HepG2 (cell line): ENCODE measurements around the gene RERGL. TPM values are rescaled to one million over a fixed set of nuclear protein-coding genes. Genes with fewer than 3 reads are reported as not detected.

Experiments
- ATAC-seq: fragments of 200-7000 bp; cut with Tn5 transposase; 3 replicates; pipeline ENCODE4 v1.9.1; 2020; ENCODE audit warnings: mild to moderate bottlenecking, moderate library complexity
- BruUV-seq: library from RNA; stranded (reverse); fragments of 400-500 nt; replicated peaks from 2 replicates; lab custom pipeline; 2021; lab: Mats Ljungman, UMichigan
- CTCF ChIA-PET: fragments of 300-600 bp; formaldehyde crosslinking; extraction: SDS; loops from one replicate; lab custom pipeline; 2021; ENCODE audit warnings: low total read pairs, inconsistent platforms, low intra/inter-chr PET ratio; lab: Yijun Ruan, JAX
- POLR2A ChIA-PET: fragments of 350-600 bp; sonication (Branson Sonifier 250); formaldehyde crosslinking; loops from one replicate; lab custom pipeline; 2020; ENCODE audit warnings: antibody characterized with exemption, inconsistent platforms; lab: Yijun Ruan, JAX
- DNase-seq: peaks from one replicate; pipeline ENCODE4 v3.0.0-alpha.2; 2015; ENCODE audit warnings: low spot score
- FAIRE-seq: peaks from 3 replicates; lab custom pipeline; 2011; peaks lifted over from hg19 to GRCh38; lab: Jason Lieb, UNC
- H2AFZ ChIP-seq: one replicate; pipeline ENCODE4 v1.6.1; 2011; ENCODE audit warnings: low read length, inconsistent platforms
- H3K27ac ChIP-seq: fragments of 300-600 bp; 3 replicates; pipeline ENCODE4 v1.8.0; 2011; ENCODE audit warnings: mixed run types, mild to moderate bottlenecking, mixed read lengths, low read length, inconsistent platforms; ENCODE audit not compliant: insufficient read depth; ENCODE audit errors: extremely low read length
- H3K27me3 ChIP-seq, 2 experiments: fragments of 200-600 bp in 1 of 2; 2 replicates in 1 of 2; 3 replicates in 1 of 2; pipeline versions ENCODE4 v1.6.0 to v1.8.0; 2011; ENCODE audit warnings: low read length in 2 of 2, mild to moderate bottlenecking in 2 of 2, moderate library complexity in 2 of 2, inconsistent platforms in 1 of 2; ENCODE audit not compliant: insufficient read depth in 2 of 2, control insufficient read depth in 1 of 2
- H3K36me3 ChIP-seq, 2 experiments: fragments of 200-600 bp in 1 of 2; replicated peaks in 1 of 2; 2 replicates in 1 of 2; 3 replicates in 1 of 2; pipeline versions ENCODE4 v1.5.1 to v1.8.0; 2011; ENCODE audit warnings: low read length in 2 of 2, inconsistent platforms in 1 of 2; ENCODE audit not compliant: insufficient read depth in 2 of 2, control insufficient read depth in 1 of 2
- H3K4me1 ChIP-seq: 2 replicates; pipeline ENCODE4 v1.5.1; 2012; ENCODE audit warnings: low read length, inconsistent platforms; ENCODE audit not compliant: insufficient read depth
- H3K4me2 ChIP-seq: 2 replicates; pipeline ENCODE4 v1.6.0; 2011; ENCODE audit warnings: low read depth, low read length, inconsistent platforms
- H3K4me3 ChIP-seq, 3 experiments: fragments of 200-600 bp in 1 of 3; sonication (generic), shearing (Covaris generic) in 1 of 3; replicated peaks in 1 of 3; 2 replicates each; pipeline ENCODE4 v1.5.1; 2011 to 2016; ENCODE audit warnings: low read length in 3 of 3, inconsistent platforms in 2 of 3, low read depth in 2 of 3, mild to moderate bottlenecking in 2 of 3, control low read depth in 1 of 3, mixed read lengths in 1 of 3; ENCODE audit not compliant: insufficient read depth in 1 of 3
- H3K79me2 ChIP-seq: one replicate; pipeline ENCODE4 v1.6.1; 2011; ENCODE audit warnings: low read length, inconsistent platforms; ENCODE audit not compliant: insufficient read depth
- H3K9ac ChIP-seq: 2 replicates; pipeline ENCODE4 v1.6.0; 2011; ENCODE audit warnings: mild to moderate bottlenecking, low read depth, low read length, inconsistent platforms; ENCODE audit not compliant: insufficient read depth
- H3K9me3 ChIP-seq: 2 replicates; pipeline ENCODE4 v1.5.1; 2012; ENCODE audit warnings: mild to moderate bottlenecking, low read length
- H4K20me1 ChIP-seq: 2 replicates; pipeline ENCODE4 v1.6.0; 2011; ENCODE audit warnings: inconsistent platforms, mild to moderate bottlenecking, low read length, moderate library complexity; ENCODE audit not compliant: insufficient read depth
- CTCF ChIP-seq: sonication (generic); formaldehyde crosslinking; IDR thresholded peaks from 2 replicates; pipeline ENCODE4 v1.5.0; 2020; ENCODE audit warnings: mild to moderate bottlenecking, missing genetic modification reagents, moderate library complexity
- HOXA7 ChIP-seq: sonication (generic); formaldehyde crosslinking; IDR thresholded peaks from 2 replicates; pipeline ENCODE4 v1.8.1; 2022; ENCODE audit warnings: mild to moderate bottlenecking, missing genetic modification reagents, moderate library complexity
- PITX1 ChIP-seq: sonication (generic); formaldehyde crosslinking; IDR thresholded peaks from 2 replicates; pipeline ENCODE4 v1.5.1; 2020; ENCODE audit warnings: mild to moderate bottlenecking, missing genetic modification reagents
- RARA ChIP-seq: IDR thresholded peaks from 2 replicates; pipeline ENCODE4 v1.6.1; 2016; ENCODE audit warnings: missing genetic modification reagents, missing compliant biosample characterization
- REL ChIP-seq: sonication (generic); formaldehyde crosslinking; conservative IDR thresholded peaks from 2 replicates; pipeline ENCODE4 v1.8.0; 2022; ENCODE audit warnings: mild to moderate bottlenecking, missing genetic modification reagents, moderate library complexity
- SATB2 ChIP-seq: sonication (generic); formaldehyde crosslinking; IDR thresholded peaks from 2 replicates; pipeline ENCODE4 v1.5.0; 2020; ENCODE audit warnings: missing genetic modification reagents
- TARDBP ChIP-seq: sonication (generic); formaldehyde crosslinking; IDR thresholded peaks from 2 replicates; pipeline ENCODE4 v1.8.0; 2022; ENCODE audit warnings: mild to moderate bottlenecking, missing genetic modification reagents
- ZNF329 ChIP-seq: sonication (generic); formaldehyde crosslinking; IDR thresholded peaks from 2 replicates; pipeline ENCODE4 v1.9.0; 2021; ENCODE audit warnings: low read depth, mild to moderate bottlenecking, missing genetic modification reagents
- ZNF335 ChIP-seq: sonication (generic); formaldehyde crosslinking; IDR thresholded peaks from 2 replicates; pipeline ENCODE4 v1.4.0; 2020; ENCODE audit warnings: missing genetic modification reagents
- ZNF337 ChIP-seq: sonication (generic); formaldehyde crosslinking; IDR thresholded peaks from 2 replicates; pipeline ENCODE4 v1.5.1; 2020; ENCODE audit warnings: missing genetic modification reagents, low read depth, mild to moderate bottlenecking, borderline replicate concordance
- ZSCAN31 ChIP-seq: sonication (generic); formaldehyde crosslinking; IDR thresholded peaks from 2 replicates; pipeline ENCODE4 v1.5.0; 2020; ENCODE audit warnings: low read depth, mild to moderate bottlenecking, missing genetic modification reagents
- ZZZ3 ChIP-seq: sonication (generic); formaldehyde crosslinking; IDR thresholded peaks from 2 replicates; pipeline ENCODE4 v1.4.0; 2020; ENCODE audit warnings: missing genetic modification reagents, mild to moderate bottlenecking, borderline replicate concordance
- WGBS: methylation state at CpG from one replicate; pipeline ENCODE4 v1.1.6; 2017; ENCODE audit warnings: low lambda C conversion rate; 5-methylcytosine and 5-hydroxymethylcytosine counted together
- in situ Hi-C: cut with HindIII; loops from 2 replicates; pipeline ENCODE4 v1.10.0; 2017; ENCODE audit warnings: low pct_unique_long_range_greater_than_20kb; ENCODE audit not compliant: extremely low pct_ligation_motif_present
- intact Hi-C: fragments of 100-400 bp; cut with micrococcal nuclease; formaldehyde crosslinking; loops from one replicate; pipeline ENCODE4 v1.10.0; 2022; ENCODE audit not compliant: unreplicated experiment
- polyA plus RNA-seq, 8 experiments: library from polyadenylated mRNA; depleted of rRNA in 3 of 8; stranded (reverse) in 7 of 8; unstranded in 1 of 8; fragments of >200 nt; fragmentation: Illumina TruSeq in 4 of 8; extraction: Trizol in 4 of 8; gene quantifications; 2 replicates each; pipeline versions ENCODE4 v1.2.1 to v1.2.3, GENCODE V29; 2011 to 2016; ENCODE audit warnings: low read depth in 4 of 8, missing spikeins in 1 of 8, mixed read lengths in 1 of 8; ENCODE audit not compliant: insufficient read depth in 1 of 8
- total RNA-seq, 5 experiments: library from RNA; depleted of rRNA; stranded (reverse); fragments of >200 nt; fragmentation: Illumina TruSeq; extraction: Trizol; gene quantifications; 2 replicates each; pipeline ENCODE4 v1.2.3, GENCODE V29; 2016; ENCODE audit warnings: low read depth in 1 of 5
- TF ChIP-seq, protein P1 (sequence below): sonication (generic); formaldehyde crosslinking; IDR thresholded peaks from 2 replicates; pipeline ENCODE4 v1.4.0; 2020; ENCODE audit warnings: missing genetic modification reagents
- TF ChIP-seq, protein P2 (sequence below), 2 experiments: sonication (generic) in 1 of 2; formaldehyde crosslinking in 1 of 2; IDR thresholded peaks; 2 replicates each; pipeline versions ENCODE4 v1.5.1 to v1.6.1; 2011 to 2020; ENCODE audit warnings: borderline replicate concordance in 1 of 2, low read depth in 1 of 2, low read length in 1 of 2, mild to moderate bottlenecking in 1 of 2, missing genetic modification reagents in 1 of 2, moderate library complexity in 1 of 2
- TF ChIP-seq, protein P3 (sequence below): sonication (generic); formaldehyde crosslinking; IDR thresholded peaks from 2 replicates; pipeline ENCODE4 v1.5.1; 2020; ENCODE audit warnings: missing genetic modification reagents, mild to moderate bottlenecking, borderline replicate concordance

The RERGL gene
- total and polyA plus RNA-seq, 2 of the 13 experiments (the other 11 are each of a cell fraction or from before 2014, with no cell fraction given) = not detected

DNA sequence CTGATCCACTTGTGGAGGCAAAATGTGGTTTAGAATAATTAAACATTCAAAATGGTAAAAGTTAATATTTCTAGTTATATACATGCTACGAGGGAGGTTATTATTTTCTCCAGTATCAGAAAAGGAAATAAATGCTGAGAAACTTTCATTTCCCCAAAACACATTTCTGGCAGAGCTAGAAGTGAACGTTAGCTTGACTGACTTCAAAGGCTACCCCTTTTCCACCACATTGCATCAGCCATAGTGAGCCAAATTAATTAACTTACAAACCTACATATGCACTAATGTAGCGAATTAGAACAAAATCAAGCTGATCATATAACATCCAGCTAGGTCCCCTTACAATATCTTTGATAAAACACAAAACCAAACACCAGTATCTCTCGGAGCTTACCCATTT is 49.3 kb upstream of the RERGL start:
- DNase-seq (no peak), FAIRE-seq (no peak), ATAC-seq (no peak)
- intact Hi-C loops (no loop called here), in situ Hi-C loops (no loop called here)
- no TSS peak for BruUV-seq
- Histone ChIP-seq H4K20me1 (no peaks in the 10 kb centered on the region), H3K27me3 (no peaks in the 10 kb centered on the region), H3K4me3 (no peak overlapping the region), H3K36me3 (no peaks in the 10 kb centered on the region), H3K9me3 (no peaks in the 10 kb centered on the region), H3K79me2 (no peaks in the 10 kb centered on the region), H2AFZ (no peak overlapping the region), H3K4me1 (no peaks in the 10 kb centered on the region), H3K9ac (no peak overlapping the region), H3K4me2 (no peak overlapping the region), H3K27ac (no peak overlapping the region)
- 12% methylated on average over 4 of the region's 4 CpGs for WGBS
- ChIA-PET POLR2A (no interaction called here), CTCF (interaction anchor here (1.3 kb wide), 2 partner anchors 85 to 181 kb away, joined by 6 to 9 read pairs; no protein-coding TSS in a partner anchor)
- TF ChIP-seq SATB2 (no peak), ZNF337 (CRISPR knock-in tag) (no peak), ZSCAN31 (no peak), TARDBP (no peak), REL (CRISPR knock-in tag) (no peak), ZNF329 (CRISPR knock-in tag) (no peak), PITX1 (CRISPR knock-in tag) (no peak), ZZZ3 (CRISPR knock-in tag) (no peak), ZNF335 (no peak), CTCF (CRISPR knock-in tag) (no peak), RARA (CRISPR knock-in tag) (no peak), HOXA7 (CRISPR knock-in tag) (no peak)
- TF ChIP-seq, protein P1, sequence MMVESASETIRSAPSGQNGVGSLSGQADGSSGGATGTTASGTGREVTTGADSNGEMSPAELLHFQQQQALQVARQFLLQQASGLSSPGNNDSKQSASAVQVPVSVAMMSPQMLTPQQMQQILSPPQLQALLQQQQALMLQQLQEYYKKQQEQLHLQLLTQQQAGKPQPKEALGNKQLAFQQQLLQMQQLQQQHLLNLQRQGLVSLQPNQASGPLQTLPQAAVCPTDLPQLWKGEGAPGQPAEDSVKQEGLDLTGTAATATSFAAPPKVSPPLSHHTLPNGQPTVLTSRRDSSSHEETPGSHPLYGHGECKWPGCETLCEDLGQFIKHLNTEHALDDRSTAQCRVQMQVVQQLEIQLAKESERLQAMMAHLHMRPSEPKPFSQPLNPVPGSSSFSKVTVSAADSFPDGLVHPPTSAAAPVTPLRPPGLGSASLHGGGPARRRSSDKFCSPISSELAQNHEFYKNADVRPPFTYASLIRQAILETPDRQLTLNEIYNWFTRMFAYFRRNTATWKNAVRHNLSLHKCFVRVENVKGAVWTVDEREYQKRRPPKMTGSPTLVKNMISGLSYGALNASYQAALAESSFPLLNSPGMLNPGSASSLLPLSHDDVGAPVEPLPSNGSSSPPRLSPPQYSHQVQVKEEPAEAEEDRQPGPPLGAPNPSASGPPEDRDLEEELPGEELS (CRISPR knock-in tag) = no peak
- TF ChIP-seq, protein P2, sequence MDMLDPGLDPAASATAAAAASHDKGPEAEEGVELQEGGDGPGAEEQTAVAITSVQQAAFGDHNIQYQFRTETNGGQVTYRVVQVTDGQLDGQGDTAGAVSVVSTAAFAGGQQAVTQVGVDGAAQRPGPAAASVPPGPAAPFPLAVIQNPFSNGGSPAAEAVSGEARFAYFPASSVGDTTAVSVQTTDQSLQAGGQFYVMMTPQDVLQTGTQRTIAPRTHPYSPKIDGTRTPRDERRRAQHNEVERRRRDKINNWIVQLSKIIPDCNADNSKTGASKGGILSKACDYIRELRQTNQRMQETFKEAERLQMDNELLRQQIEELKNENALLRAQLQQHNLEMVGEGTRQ (IDR thresholded peaks at IDR 0.05; ENCODE audit: low read depth, low read length) = no peak
- TF ChIP-seq, protein P2 (CRISPR knock-in tag; IDR thresholded peaks at IDR 0.05; ENCODE audit: borderline replicate concordance) = no peak
- TF ChIP-seq, protein P3, sequence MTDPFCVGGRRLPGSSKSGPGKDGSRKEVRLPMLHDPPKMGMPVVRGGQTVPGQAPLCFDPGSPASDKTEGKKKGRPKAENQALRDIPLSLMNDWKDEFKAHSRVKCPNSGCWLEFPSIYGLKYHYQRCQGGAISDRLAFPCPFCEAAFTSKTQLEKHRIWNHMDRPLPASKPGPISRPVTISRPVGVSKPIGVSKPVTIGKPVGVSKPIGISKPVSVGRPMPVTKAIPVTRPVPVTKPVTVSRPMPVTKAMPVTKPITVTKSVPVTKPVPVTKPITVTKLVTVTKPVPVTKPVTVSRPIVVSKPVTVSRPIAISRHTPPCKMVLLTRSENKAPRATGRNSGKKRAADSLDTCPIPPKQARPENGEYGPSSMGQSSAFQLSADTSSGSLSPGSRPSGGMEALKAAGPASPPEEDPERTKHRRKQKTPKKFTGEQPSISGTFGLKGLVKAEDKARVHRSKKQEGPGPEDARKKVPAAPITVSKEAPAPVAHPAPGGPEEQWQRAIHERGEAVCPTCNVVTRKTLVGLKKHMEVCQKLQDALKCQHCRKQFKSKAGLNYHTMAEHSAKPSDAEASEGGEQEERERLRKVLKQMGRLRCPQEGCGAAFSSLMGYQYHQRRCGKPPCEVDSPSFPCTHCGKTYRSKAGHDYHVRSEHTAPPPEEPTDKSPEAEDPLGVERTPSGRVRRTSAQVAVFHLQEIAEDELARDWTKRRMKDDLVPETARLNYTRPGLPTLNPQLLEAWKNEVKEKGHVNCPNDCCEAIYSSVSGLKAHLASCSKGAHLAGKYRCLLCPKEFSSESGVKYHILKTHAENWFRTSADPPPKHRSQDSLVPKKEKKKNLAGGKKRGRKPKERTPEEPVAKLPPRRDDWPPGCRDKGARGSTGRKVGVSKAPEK (CRISPR knock-in tag) = no peak
